Stimulated activated CD4-positive, alpha-beta T cell treated with anti-CD3 and anti-CD28 coated beads, Interleukin-15, amount 100 ng/mL, for 1 hour (primary cell): ENCODE results near the gene CARD16.

Experiments
- DNase-seq, 2 donors: peaks; one replicate each; pipeline ENCODE4 v3.0.0-alpha.2; 2020; ENCODE audit warnings: low read depth in 1 of 2, low spot score in 1 of 2

The CARD16 gene

GRCh38 chr11:104997288-104997687 is 47.8 kb downstream of the CARD16 start:
- no peak for DNase-seq

- no peak for DNase-seq
These were observed 50.1 kb downstream of the CARD16 start for GRCh38 chr11:104995001-104995408.

- no peak for DNase-seq
These were observed 52.4 kb downstream of the CARD16 start for GRCh38 chr11:104992781-104993180.

- no peak for DNase-seq
These were observed 53.1 kb downstream of the CARD16 start for GRCh38 chr11:104991994-104992393.
